Astrocyte (in vitro differentiated cells and primary cell): ENCODE data around the gene EML6. TPM values are rescaled to one million over a fixed set of nuclear protein-coding genes. Genes with fewer than 3 reads are reported as not detected.

ENCODE experiments used
- DNase-seq: peaks from one replicate; pipeline ENCODE4 v3.0.0-alpha.2; 2010; ENCODE audit warnings: low read depth
- FAIRE-seq: peaks from 2 replicates; lab custom pipeline; 2011; peaks lifted over from hg19 to GRCh38; lab: Jason Lieb, UNC
- H2AFZ ChIP-seq: 2 replicates; pipeline ENCODE4 v1.6.0; 2012; ENCODE audit warnings: low read depth, low read length, inconsistent platforms
- H3K27ac ChIP-seq: 2 replicates; pipeline ENCODE4 v1.5.1; 2011; ENCODE audit warnings: low read depth, low read length, inconsistent platforms
- H3K27me3 ChIP-seq: 2 replicates; pipeline ENCODE4 v1.6.0; 2011; ENCODE audit warnings: low read length, inconsistent platforms; ENCODE audit not compliant: insufficient read depth
- H3K36me3 ChIP-seq: 2 replicates; pipeline ENCODE4 v1.5.1; 2011; ENCODE audit warnings: low read length, inconsistent platforms; ENCODE audit not compliant: insufficient read depth
- H3K4me1 ChIP-seq: 2 replicates; pipeline ENCODE4 v1.5.1; 2011; ENCODE audit warnings: low read length, inconsistent platforms; ENCODE audit not compliant: insufficient read depth
- H3K4me2 ChIP-seq: 2 replicates; pipeline ENCODE4 v1.6.0; 2012; ENCODE audit warnings: low read length, inconsistent platforms
- H3K4me3 ChIP-seq: 2 replicates; pipeline ENCODE4 v1.5.1; 2011; ENCODE audit warnings: low read depth, mild to moderate bottlenecking, low read length, inconsistent platforms; ENCODE audit not compliant: insufficient read depth
- H3K79me2 ChIP-seq: 2 replicates; pipeline ENCODE4 v1.6.0; 2012; ENCODE audit warnings: mild to moderate bottlenecking, low read length, inconsistent platforms; ENCODE audit not compliant: insufficient read depth
- H3K9ac ChIP-seq: 2 replicates; pipeline ENCODE4 v1.6.0; 2012; ENCODE audit warnings: mild to moderate bottlenecking, low read length, inconsistent platforms
- H3K9me3 ChIP-seq: 2 replicates; pipeline ENCODE4 v1.5.1; 2012; ENCODE audit warnings: low read depth, mild to moderate bottlenecking, low read length, inconsistent platforms; ENCODE audit not compliant: insufficient read depth
- H4K20me1 ChIP-seq: 2 replicates; pipeline ENCODE4 v1.6.0; 2012; ENCODE audit warnings: low read length, inconsistent platforms; ENCODE audit not compliant: insufficient read depth
- H3K27ac Mint-ChIP-seq: one replicate; pipeline ENCODE4 v1.8.0; 2021; ENCODE audit warnings: mild to moderate bottlenecking, mixed read lengths; ENCODE audit not compliant: unreplicated experiment
- H3K27me3 Mint-ChIP-seq: one replicate; pipeline ENCODE4 v1.8.0; 2021; ENCODE audit warnings: low read depth, mixed read lengths; ENCODE audit not compliant: unreplicated experiment
- H3K36me3 Mint-ChIP-seq: one replicate; pipeline ENCODE4 v1.8.0; 2021; ENCODE audit warnings: low read depth, mixed read lengths; ENCODE audit not compliant: unreplicated experiment
- H3K4me1 Mint-ChIP-seq: one replicate; pipeline ENCODE4 v1.8.0; 2021; ENCODE audit warnings: low read depth, mixed read lengths; ENCODE audit not compliant: unreplicated experiment
- H3K4me3 Mint-ChIP-seq: one replicate; pipeline ENCODE4 v1.8.0; 2021; ENCODE audit warnings: mild to moderate bottlenecking, moderate library complexity, mixed read lengths; ENCODE audit not compliant: unreplicated experiment
- H3K9me3 Mint-ChIP-seq: one replicate; pipeline ENCODE4 v1.8.0; 2021; ENCODE audit warnings: mild to moderate bottlenecking, mixed read lengths; ENCODE audit not compliant: unreplicated experiment
- CTCF ChIP-seq: IDR thresholded peaks from 2 replicates; pipeline ENCODE4 v1.5.1; 2011; ENCODE audit warnings: low read depth, mild to moderate bottlenecking, inconsistent platforms, low read length, moderate library complexity; ENCODE audit not compliant: insufficient read depth
- EZH2 ChIP-seq: IDR thresholded peaks from 2 replicates; pipeline ENCODE4 v1.6.1; 2012; ENCODE audit warnings: mild to moderate bottlenecking, low read length, inconsistent platforms; ENCODE audit not compliant: insufficient read depth
- total RNA-seq: library from RNA; stranded (reverse); gene quantifications from 2 replicates; pipeline ENCODE4 v1.2.1, GENCODE V29; 2021

The EML6 gene
- total RNA-seq, 1 donor from 2014 or later: 0.23 TPM

- H3K79me2 ChIP-seq: no peaks in the 10 kb centered on the region
- DNase-seq (no peak), FAIRE-seq (no peak)
- no peaks in the 10 kb centered on the region for H3K27me3 ChIP-seq
- no peak overlapping the region for H3K9ac ChIP-seq
- Mint-ChIP-seq H3K27me3 (no peaks in the 10 kb centered on the region), H3K27ac (no peak overlapping the region), H3K9me3 (no peaks in the 10 kb centered on the region), H3K4me1 (peaks cover 9% of the 10 kb centered on the region), H3K4me3 (no peak overlapping the region), H3K36me3 (no peaks in the 10 kb centered on the region)
- peaks cover 4% of the 10 kb centered on the region for H3K4me1 ChIP-seq
- H3K9me3 ChIP-seq: no peaks in the 10 kb centered on the region
- H3K4me2 ChIP-seq: no peak overlapping the region
- no peaks in the 10 kb centered on the region for H4K20me1 ChIP-seq
- no peaks in the 10 kb centered on the region for H3K36me3 ChIP-seq
- H3K27ac ChIP-seq: no peak overlapping the region
- no peak overlapping the region for H3K4me3 ChIP-seq
- H2AFZ ChIP-seq: no peak overlapping the region
- TF ChIP-seq EZH2 (no peak), CTCF (no peak)
Measured at GRCh38 chr2:54755641-54756326, 32.3 kb downstream of the EML6 start.

- peak overlapping the region; percentile 38 for H3K4me2 ChIP-seq
- no peaks in the 10 kb centered on the region for H4K20me1 ChIP-seq
- TF ChIP-seq EZH2 (no peak), CTCF (no peak)
- H3K27me3 Mint-ChIP-seq: no peaks in the 10 kb centered on the region
- no peaks in the 10 kb centered on the region for H3K9me3 Mint-ChIP-seq
- peaks cover 9% of the 10 kb centered on the region for H3K4me1 Mint-ChIP-seq
- FAIRE-seq (no peak), DNase-seq (peak; percentile 17)
- peak overlapping the region; percentile 45 for H2AFZ ChIP-seq
- H3K36me3 Mint-ChIP-seq: no peaks in the 10 kb centered on the region
- H3K4me3 ChIP-seq: no peak overlapping the region
- no peak overlapping the region for H3K4me3 Mint-ChIP-seq
- no peaks in the 10 kb centered on the region for H3K9me3 ChIP-seq
- H3K79me2 ChIP-seq: no peaks in the 10 kb centered on the region
- no peaks in the 10 kb centered on the region for H3K36me3 ChIP-seq
- H3K27ac ChIP-seq: no peak overlapping the region
- H3K9ac ChIP-seq: no peak overlapping the region
- H3K27ac Mint-ChIP-seq: peak overlapping the region; percentile 24
- peaks cover 4% of the 10 kb centered on the region for H3K4me1 ChIP-seq
- no peaks in the 10 kb centered on the region for H3K27me3 ChIP-seq
Measured at GRCh38 chr2:54757500-54757899, 34.0 kb downstream of the EML6 start.

- no peaks in the 10 kb centered on the region for H3K36me3 ChIP-seq
- FAIRE-seq: no peak
- no peaks in the 10 kb centered on the region for H3K79me2 ChIP-seq
- H3K4me3 ChIP-seq: no peak overlapping the region
- H3K4me3 Mint-ChIP-seq: no peak overlapping the region
- peaks cover 9% of the 10 kb centered on the region for H3K4me1 Mint-ChIP-seq
- no peak overlapping the region for H3K4me2 ChIP-seq
- H2AFZ ChIP-seq: no peak overlapping the region
- no peak for DNase-seq
- no peaks in the 10 kb centered on the region for H3K27me3 ChIP-seq
- no peak overlapping the region for H3K27ac ChIP-seq
- H3K27me3 Mint-ChIP-seq: no peaks in the 10 kb centered on the region
- no peaks in the 10 kb centered on the region for H3K36me3 Mint-ChIP-seq
- no peak overlapping the region for H3K27ac Mint-ChIP-seq
- TF ChIP-seq CTCF (no peak), EZH2 (no peak)
- no peaks in the 10 kb centered on the region for H3K9me3 Mint-ChIP-seq
- H3K4me1 ChIP-seq: peaks cover 4% of the 10 kb centered on the region
- H3K9ac ChIP-seq: no peak overlapping the region
- no peaks in the 10 kb centered on the region for H4K20me1 ChIP-seq
- no peaks in the 10 kb centered on the region for H3K9me3 ChIP-seq
Measured at GRCh38 chr2:54758951-54759350, 35.5 kb downstream of the EML6 start.
